SK-N-SH (cell line): ENCODE data around the gene PAK1. TPM values are rescaled to one million over a fixed set of nuclear protein-coding genes. Genes with fewer than 3 reads are reported as not detected.

Experiments used
- ELF1 ChIP-seq: IDR thresholded peaks from 2 replicates; pipeline ENCODE4 v1.4.0; 2012
- EP300 ChIP-seq, 2 experiments: IDR thresholded peaks; 2 replicates each; pipeline versions ENCODE4 v1.4.0 to v1.6.1; 2012; ENCODE audit warnings: borderline replicate concordance in 1 of 2, low read depth in 1 of 2, low read length in 1 of 2
- EZH2phosphoT487 ChIP-seq: fragments of 200-600 bp; sonication (generic); IDR thresholded peaks from 2 replicates; pipeline ENCODE4 v1.6.1; 2017; ENCODE audit warnings: low read depth, mixed run types, mild to moderate bottlenecking, antibody characterized with exemption, moderate library complexity, borderline replicate concordance
- FOSL2 ChIP-seq: IDR thresholded peaks from 2 replicates; pipeline ENCODE4 v1.4.0; 2012; ENCODE audit warnings: low read depth, mild to moderate bottlenecking, moderate library complexity, borderline replicate concordance
- FOXJ3 ChIP-seq: sonication (generic); formaldehyde crosslinking; IDR thresholded peaks from 2 replicates; pipeline ENCODE4 v1.5.1; 2020; ENCODE audit warnings: mild to moderate bottlenecking, missing genetic modification reagents
- FOXM1 ChIP-seq: IDR thresholded peaks from 2 replicates; pipeline ENCODE4 v1.4.0; 2012; ENCODE audit warnings: low read depth, mild to moderate bottlenecking
- JUND ChIP-seq: IDR thresholded peaks from 2 replicates; pipeline ENCODE4 v1.4.0; 2012
- MAX ChIP-seq: IDR thresholded peaks from 2 replicates; pipeline ENCODE4 v1.4.0; 2012; ENCODE audit warnings: low read depth
- MEF2A ChIP-seq: IDR thresholded peaks from 2 replicates; pipeline ENCODE4 v1.4.0; 2012; ENCODE audit warnings: low read depth, borderline replicate concordance
- MXI1 ChIP-seq: IDR thresholded peaks from 2 replicates; pipeline ENCODE4 v1.6.1; 2012; ENCODE audit warnings: mild to moderate bottlenecking, low read depth, low read length, improper control_type of control experiment
- NFIC ChIP-seq: IDR thresholded peaks from 2 replicates; pipeline ENCODE4 v1.4.0; 2012; ENCODE audit warnings: borderline replicate concordance
- NRF1 ChIP-seq: IDR thresholded peaks from 2 replicates; pipeline ENCODE4 v1.6.1; 2012; ENCODE audit warnings: low read depth, mild to moderate bottlenecking, low read length
- PBX3 ChIP-seq: IDR thresholded peaks from 2 replicates; pipeline ENCODE4; 2012
- REST ChIP-seq: IDR thresholded peaks from 2 replicates; pipeline ENCODE4 v1.6.1; 2012; ENCODE audit warnings: mild to moderate bottlenecking, low read depth, low read length, moderate library complexity
- RFX5 ChIP-seq: IDR thresholded peaks from 2 replicates; pipeline ENCODE4 v1.6.1; 2012; ENCODE audit warnings: mild to moderate bottlenecking, improper control_type of control experiment, low read length
- RXRA ChIP-seq: IDR thresholded peaks from 2 replicates; pipeline ENCODE4 v1.4.0; 2012; ENCODE audit warnings: low read depth, mild to moderate bottlenecking, borderline replicate concordance
- SIN3A ChIP-seq: IDR thresholded peaks from 2 replicates; pipeline ENCODE4 v1.6.1; 2012; ENCODE audit warnings: low read depth, mild to moderate bottlenecking, low read length, moderate library complexity, borderline replicate concordance
- SMC3 ChIP-seq: IDR thresholded peaks from 2 replicates; pipeline ENCODE4 v1.6.1; 2012; ENCODE audit warnings: low read depth, low read length, improper control_type of control experiment
- TCF12 ChIP-seq: IDR thresholded peaks from 2 replicates; pipeline ENCODE4 v1.4.0; 2012
- USF1 ChIP-seq: IDR thresholded peaks from 2 replicates; pipeline ENCODE4 v1.4.0; 2012; ENCODE audit warnings: low read depth, borderline replicate concordance
- USF2 ChIP-seq: fragments of 150-350 bp; IDR thresholded peaks from 2 replicates; pipeline ENCODE4 v1.6.1; 2017; ENCODE audit warnings: antibody characterized with exemption, low read length, low read depth, borderline replicate concordance
- YY1 ChIP-seq: IDR thresholded peaks from 2 replicates; pipeline ENCODE4 v1.4.0; 2012; ENCODE audit warnings: low read depth, mild to moderate bottlenecking
- ZBTB33 ChIP-seq: IDR thresholded peaks from 2 replicates; pipeline ENCODE4 v1.4.0; 2012; ENCODE audit warnings: low read depth, borderline replicate concordance
- polyA plus RNA-seq, 3 experiments: library from polyadenylated mRNA; depleted of rRNA; stranded (reverse); fragments of >200 nt; gene quantifications; 2 replicates each; pipeline ENCODE4 v1.2.3, GENCODE V29; 2012

PAK1 gene
- polyA plus RNA-seq, 1 of the 3 experiments (the other 2 are of a cell fraction), result 17.9 TPM

- peak; percentile 40; the same call in 1 of the 2 replicates for TF ChIP-seq MEF2A
- TF ChIP-seq ZBTB33, result no peak
- TF ChIP-seq JUND, result peak; percentile 62
- peak; percentile 89 for TF ChIP-seq TCF12
- TF ChIP-seq REST, result no peak
- peak in 1 of 2 experiments; percentile 64; a peak in 1 of 4 replicates for TF ChIP-seq EP300 (IDR thresholded peaks at IDR 0.05; ENCODE audit: borderline replicate concordance in 1 of 2, low read depth in 1 of 2, low read length in 1 of 2)
- TF ChIP-seq RXRA, result 0 out of 2 replicates have a peak, but pooled peaks have one; percentile 31
- no peak for TF ChIP-seq ELF1
- TF ChIP-seq FOXM1, result 0 out of 2 replicates have a peak, but pooled peaks have one; percentile 33
- peak; percentile 61 for TF ChIP-seq PBX3
- peak; percentile 95 for TF ChIP-seq NFIC
- TF ChIP-seq USF2, result no peak
- no peak for TF ChIP-seq MAX
- TF ChIP-seq SIN3A, result no peak
- TF ChIP-seq SMC3, result no peak
- no peak for TF ChIP-seq RFX5
- TF ChIP-seq MXI1, result no peak
- no peak for TF ChIP-seq NRF1
- TF ChIP-seq EZH2phosphoT487, result no peak
- TF ChIP-seq YY1, result no peak
- TF ChIP-seq FOSL2, result peak; percentile 29; the same call in 1 of the 2 replicates
- TF ChIP-seq FOXJ3 (CRISPR knock-in tag), result no peak
- no peak for TF ChIP-seq USF1
- TF ChIP-seq, all 33 proteins: peak for 11
These were observed 33.0 kb upstream of the PAK1 start (continued) for GRCh38 chr11:77506857-77507256.
